Measurements from ENCODE around the gene CAMKK1.

Gene CAMKK1

GRCh38 chr17:3912827-3913226 is 20.0 kb upstream of the CAMKK1 start:
- no peak for TF ChIP-seq CTCF (conservative IDR thresholded peaks at IDR 0.05; ENCODE audit: low read depth, low read length)
- H3K4me3 ChIP-seq (IDR thresholded peaks at IDR 0.05; ENCODE audit: insufficient read depth, low read depth, low read length) = no peak overlapping the region
- no peaks in the 10 kb centered on the region for H4K20me1 ChIP-seq (ENCODE audit: insufficient read depth)
- H2AFZ ChIP-seq (ENCODE audit: low read depth) = no peak overlapping the region
- H3K36me3 ChIP-seq (ENCODE audit: insufficient read depth) = no peaks in the 10 kb centered on the region
- H3K27me3 ChIP-seq (ENCODE audit: insufficient read depth, low read depth) = no peaks in the 10 kb centered on the region
- no peak overlapping the region for H3K9ac ChIP-seq
- no peak overlapping the region for H3K27ac ChIP-seq
- H3K4me2 ChIP-seq = no peak overlapping the region
- H3K4me1 ChIP-seq (ENCODE audit: low read depth, poor library complexity, severe bottlenecking) = peaks cover 6% of the 10 kb centered on the region
- H3K79me2 ChIP-seq (ENCODE audit: insufficient read depth, low read depth) = no peaks in the 10 kb centered on the region

- Histone ChIP-seq H3K4me1 (ENCODE audit: low read depth, poor library complexity, severe bottlenecking) (peaks cover 6% of the 10 kb centered on the region), H3K79me2 (ENCODE audit: insufficient read depth, low read depth) (no peaks in the 10 kb centered on the region), H3K36me3 (ENCODE audit: insufficient read depth) (no peaks in the 10 kb centered on the region), H2AFZ (ENCODE audit: low read depth) (no peak overlapping the region), H3K4me2 (no peak overlapping the region), H3K27ac (no peak overlapping the region), H3K4me3 (IDR thresholded peaks at IDR 0.05; ENCODE audit: insufficient read depth, low read depth, low read length) (no peak overlapping the region), H3K27me3 (ENCODE audit: insufficient read depth, low read depth) (no peaks in the 10 kb centered on the region), H4K20me1 (ENCODE audit: insufficient read depth) (no peaks in the 10 kb centered on the region), H3K9ac (no peak overlapping the region)
- no peak for TF ChIP-seq CTCF (conservative IDR thresholded peaks at IDR 0.05; ENCODE audit: low read depth, low read length)
Observed at GRCh38 chr17:3911271-3912053, 18.6 kb upstream of the CAMKK1 start.

- Histone ChIP-seq H3K4me2 (no peak overlapping the region), H4K20me1 (ENCODE audit: insufficient read depth) (no peaks in the 10 kb centered on the region), H3K4me3 (IDR thresholded peaks at IDR 0.05; ENCODE audit: insufficient read depth, low read depth, low read length) (no peak overlapping the region), H3K27ac (no peak overlapping the region), H3K79me2 (ENCODE audit: insufficient read depth, low read depth) (no peaks in the 10 kb centered on the region), H3K27me3 (ENCODE audit: insufficient read depth, low read depth) (no peaks in the 10 kb centered on the region), H3K4me1 (ENCODE audit: low read depth, poor library complexity, severe bottlenecking) (peaks cover 6% of the 10 kb centered on the region), H3K9ac (no peak overlapping the region), H3K36me3 (ENCODE audit: insufficient read depth) (no peaks in the 10 kb centered on the region), H2AFZ (ENCODE audit: low read depth) (no peak overlapping the region)
- no peak for TF ChIP-seq CTCF (conservative IDR thresholded peaks at IDR 0.05; ENCODE audit: low read depth, low read length)
Observed at GRCh38 chr17:3910420-3911270, 17.8 kb upstream of the CAMKK1 start.

GRCh38 chr17:3909257-3909656 is 16.4 kb upstream of the CAMKK1 start:
- H3K79me2 ChIP-seq (ENCODE audit: insufficient read depth, low read depth) = no peaks in the 10 kb centered on the region
- TF ChIP-seq CTCF (conservative IDR thresholded peaks at IDR 0.05; ENCODE audit: low read depth, low read length) = no peak
- no peak overlapping the region for H2AFZ ChIP-seq (ENCODE audit: low read depth)
- H3K27me3 ChIP-seq (ENCODE audit: insufficient read depth, low read depth) = no peaks in the 10 kb centered on the region
- no peaks in the 10 kb centered on the region for H4K20me1 ChIP-seq (ENCODE audit: insufficient read depth)
- no peak overlapping the region for H3K4me3 ChIP-seq (IDR thresholded peaks at IDR 0.05; ENCODE audit: insufficient read depth, low read depth, low read length)
- H3K4me1 ChIP-seq (ENCODE audit: low read depth, poor library complexity, severe bottlenecking) = peaks cover 3% of the 10 kb centered on the region
- no peak overlapping the region for H3K4me2 ChIP-seq
- no peaks in the 10 kb centered on the region for H3K36me3 ChIP-seq (ENCODE audit: insufficient read depth)
- H3K9ac ChIP-seq = no peak overlapping the region
- H3K27ac ChIP-seq = no peak overlapping the region

Data from KMS-11 (cell line).